ENCODE data around the gene BYSL.

DNA sequence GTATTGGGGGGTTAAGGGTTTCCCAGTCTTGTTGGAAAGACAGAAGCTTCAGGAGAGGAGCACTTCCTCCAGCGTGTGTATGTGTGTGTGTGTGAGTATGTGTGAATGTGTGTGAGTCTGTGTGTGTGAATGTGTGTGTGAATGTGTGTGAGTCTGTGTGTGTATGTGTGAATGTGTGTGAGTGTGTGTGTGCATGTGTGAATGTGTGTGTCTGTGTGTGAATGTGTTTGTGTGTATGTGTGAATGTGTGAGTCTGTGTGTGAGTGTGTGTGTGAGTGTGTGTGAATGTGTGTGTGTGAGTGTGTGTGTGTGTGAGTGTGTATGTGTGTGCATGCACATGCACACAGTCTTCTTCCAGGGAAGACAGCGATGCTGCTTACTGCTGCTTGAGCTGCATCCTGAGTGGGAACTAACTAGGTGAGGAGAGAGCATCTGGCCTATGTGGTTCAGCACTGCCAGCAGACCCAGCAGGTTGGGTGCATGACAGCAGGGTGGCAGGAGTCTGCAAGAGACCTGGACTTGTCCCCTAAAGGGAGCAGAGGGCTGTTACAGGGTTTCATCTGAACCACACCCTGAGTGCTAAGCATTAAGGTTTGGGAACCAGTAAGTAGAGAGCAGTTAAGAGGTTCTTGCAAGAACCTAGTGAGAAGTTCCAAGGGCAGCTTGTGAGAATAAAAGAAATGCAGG, 43.0 kb downstream of the BYSL start:
- TF ChIP-seq POLR2AphosphoS5 (IDR thresholded peaks at IDR 0.05; ENCODE audit: low read depth, low read length) (no peak), TAF1 (IDR thresholded peaks at IDR 0.05; ENCODE audit: borderline replicate concordance, insufficient read depth, low read length) (no peak)
- TF ChIP-seq, protein P1, sequence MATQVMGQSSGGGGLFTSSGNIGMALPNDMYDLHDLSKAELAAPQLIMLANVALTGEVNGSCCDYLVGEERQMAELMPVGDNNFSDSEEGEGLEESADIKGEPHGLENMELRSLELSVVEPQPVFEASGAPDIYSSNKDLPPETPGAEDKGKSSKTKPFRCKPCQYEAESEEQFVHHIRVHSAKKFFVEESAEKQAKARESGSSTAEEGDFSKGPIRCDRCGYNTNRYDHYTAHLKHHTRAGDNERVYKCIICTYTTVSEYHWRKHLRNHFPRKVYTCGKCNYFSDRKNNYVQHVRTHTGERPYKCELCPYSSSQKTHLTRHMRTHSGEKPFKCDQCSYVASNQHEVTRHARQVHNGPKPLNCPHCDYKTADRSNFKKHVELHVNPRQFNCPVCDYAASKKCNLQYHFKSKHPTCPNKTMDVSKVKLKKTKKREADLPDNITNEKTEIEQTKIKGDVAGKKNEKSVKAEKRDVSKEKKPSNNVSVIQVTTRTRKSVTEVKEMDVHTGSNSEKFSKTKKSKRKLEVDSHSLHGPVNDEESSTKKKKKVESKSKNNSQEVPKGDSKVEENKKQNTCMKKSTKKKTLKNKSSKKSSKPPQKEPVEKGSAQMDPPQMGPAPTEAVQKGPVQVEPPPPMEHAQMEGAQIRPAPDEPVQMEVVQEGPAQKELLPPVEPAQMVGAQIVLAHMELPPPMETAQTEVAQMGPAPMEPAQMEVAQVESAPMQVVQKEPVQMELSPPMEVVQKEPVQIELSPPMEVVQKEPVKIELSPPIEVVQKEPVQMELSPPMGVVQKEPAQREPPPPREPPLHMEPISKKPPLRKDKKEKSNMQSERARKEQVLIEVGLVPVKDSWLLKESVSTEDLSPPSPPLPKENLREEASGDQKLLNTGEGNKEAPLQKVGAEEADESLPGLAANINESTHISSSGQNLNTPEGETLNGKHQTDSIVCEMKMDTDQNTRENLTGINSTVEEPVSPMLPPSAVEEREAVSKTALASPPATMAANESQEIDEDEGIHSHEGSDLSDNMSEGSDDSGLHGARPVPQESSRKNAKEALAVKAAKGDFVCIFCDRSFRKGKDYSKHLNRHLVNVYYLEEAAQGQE (IDR thresholded peaks at IDR 0.05; ENCODE audit: insufficient read depth in 1 of 2, low read depth in 2 of 2, low read length in 2 of 2): no peak

Data from PFSK-1 (cell line).